B cell (primary cell): ENCODE measurements around the gene CRIM1. TPM values are rescaled to one million over a fixed set of nuclear protein-coding genes. Genes with fewer than 3 reads are reported as not detected.

ENCODE experiments used
- ATAC-seq: fragments of 200-7000 bp; cut with Tn5 transposase; one replicate; pipeline ENCODE4 v1.10.0; 2021; ENCODE audit warnings: low read depth, mild to moderate bottlenecking, moderate number of reproducible peaks, moderate library complexity
- CTCF ChIA-PET: fragments of 350-600 bp; sonication (Branson Sonifier 250); formaldehyde crosslinking; loops from one replicate; lab custom pipeline; 2021; ENCODE audit warnings: antibody characterized with exemption, inconsistent platforms; lab: Charles Lee
- POLR2A ChIA-PET: fragments of 350-600 bp; sonication (Branson Sonifier 250); formaldehyde crosslinking; loops from one replicate; lab custom pipeline; 2021; ENCODE audit warnings: antibody characterized with exemption; lab: Charles Lee
- DNase-seq: peaks from one replicate; pipeline ENCODE4 v3.0.0; 2013
- H2AFZ ChIP-seq: 2 replicates; pipeline ENCODE4 v1.6.1; 2012; ENCODE audit warnings: mild to moderate bottlenecking, low read depth, low read length; ENCODE audit not compliant: insufficient read depth, poor library complexity, severe bottlenecking
- H3K27ac ChIP-seq, 2 donors: 1 replicate in 1 of 2; 2 replicates in 1 of 2; pipeline ENCODE4 v1.5.1; 2012 to 2013; ENCODE audit warnings: low read length in 2 of 2, mild to moderate bottlenecking in 2 of 2, moderate library complexity in 1 of 2
- H3K27me3 ChIP-seq, 4 experiments: fragments of 200-600 bp in 1 of 4; sonication (generic) in 1 of 4; replicated peaks in 1 of 4; 1 replicate in 2 of 4; 2 replicates in 2 of 4; pipeline versions ENCODE4 v1.6.1 to v1.7.0; 2013 to 2016; ENCODE audit warnings: low read length in 3 of 4, mild to moderate bottlenecking in 2 of 4, mixed read lengths in 1 of 4, moderate library complexity in 1 of 4; ENCODE audit not compliant: insufficient read depth in 4 of 4, control insufficient read depth in 3 of 4; ENCODE audit errors: control extremely low read depth in 1 of 4
- H3K36me3 ChIP-seq, 2 experiments: replicated peaks in 1 of 2; 1 replicate in 1 of 2; 2 replicates in 1 of 2; pipeline versions ENCODE4 v1.6.1 to v1.7.1; 2013; ENCODE audit warnings: low read length in 1 of 2; ENCODE audit not compliant: insufficient read depth in 2 of 2, control insufficient read depth in 1 of 2; ENCODE audit errors: control extremely low read depth in 1 of 2, extremely low read depth in 1 of 2
- H3K4me1 ChIP-seq, 2 donors: fragments of 200-600 bp in 1 of 2; sonication (generic) in 1 of 2; 1 replicate in 1 of 2; 2 replicates in 1 of 2; pipeline versions ENCODE4 v1.5.1 to v1.6.1; 2013 to 2017; ENCODE audit warnings: low read length in 2 of 2; ENCODE audit not compliant: control insufficient read depth in 2 of 2, insufficient read depth in 2 of 2
- H3K4me2 ChIP-seq: replicated peaks from 2 replicates; pipeline ENCODE3; 2012; ENCODE audit warnings: mild to moderate bottlenecking, low read depth, low read length; ENCODE audit not compliant: poor library complexity, severe bottlenecking
- H3K4me3 ChIP-seq, 5 experiments: fragments of 200-600 bp in 1 of 5; sonication (generic) in 1 of 5; 1 replicate in 3 of 5; 2 replicates in 2 of 5; pipeline versions ENCODE4 v1.5.1 to v1.7.0; 2011 to 2016; ENCODE audit warnings: low read length in 4 of 5, mild to moderate bottlenecking in 4 of 5, low read depth in 2 of 5, control low read depth in 1 of 5, moderate library complexity in 1 of 5; ENCODE audit not compliant: insufficient read depth in 1 of 5; ENCODE audit errors: control extremely low read depth in 1 of 5, extremely low read depth in 1 of 5
- H3K79me2 ChIP-seq: fragments of 200-600 bp; sonication (generic); one replicate; pipeline ENCODE4 v1.6.0; 2016; ENCODE audit warnings: low read length; ENCODE audit not compliant: control insufficient read depth, insufficient read depth
- H3K9ac ChIP-seq: fragments of 200-600 bp; sonication (generic); 2 replicates; pipeline ENCODE4 v1.6.1; 2017; ENCODE audit warnings: mild to moderate bottlenecking, low read length, moderate library complexity
- H3K9me3 ChIP-seq, 3 donors: one replicate each; pipeline versions ENCODE4 v1.6.1 to v1.7.1; 2013; ENCODE audit warnings: low read length in 2 of 3; ENCODE audit not compliant: control insufficient read depth in 2 of 3, insufficient read depth in 1 of 3; ENCODE audit errors: control extremely low read depth in 1 of 3
- H4K20me1 ChIP-seq: 2 replicates; pipeline ENCODE4 v1.6.0; 2012; ENCODE audit warnings: mild to moderate bottlenecking, low read length; ENCODE audit not compliant: insufficient read depth, control insufficient read depth, poor library complexity, severe bottlenecking
- H3K27ac Mint-ChIP-seq: one replicate; pipeline ENCODE4 v1.8.0; 2021; ENCODE audit warnings: mixed read lengths
- H3K27me3 Mint-ChIP-seq: one replicate; pipeline ENCODE4 v1.8.0; 2021; ENCODE audit warnings: mixed read lengths
- H3K4me1 Mint-ChIP-seq: one replicate; pipeline ENCODE4 v1.8.0; 2021; ENCODE audit warnings: mixed read lengths
- H3K4me3 Mint-ChIP-seq: one replicate; pipeline ENCODE4 v1.8.0; 2021; ENCODE audit warnings: mixed read lengths
- H3K9me3 Mint-ChIP-seq: one replicate; pipeline ENCODE4 v1.8.0; 2022; ENCODE audit warnings: mixed read lengths; ENCODE audit not compliant: insufficient read depth
- CTCF ChIP-seq: fragments of 200-600 bp; IDR thresholded peaks from one replicate; pipeline ENCODE4 v1.8.0; 2022; ENCODE audit warnings: antibody characterized with exemption, mild to moderate bottlenecking
- EZH2 ChIP-seq: IDR thresholded peaks from 2 replicates; pipeline ENCODE4 v1.6.1; 2012; ENCODE audit warnings: borderline replicate concordance, low read depth, mild to moderate bottlenecking, moderate library complexity, low read length; ENCODE audit not compliant: insufficient read depth, poor library complexity, severe bottlenecking
- WGBS: methylation state at CpG from one replicate; pipeline ENCODE4 v1.1.5; 2013; ENCODE audit warnings: missing lambda C conversion rate; ENCODE audit not compliant: insufficient coverage; 5-methylcytosine and 5-hydroxymethylcytosine counted together
- intact Hi-C: fragments of 100-400 bp; cut with micrococcal nuclease; formaldehyde crosslinking; loops from one replicate; pipeline ENCODE4 v1.10.0; 2022
- polyA plus RNA-seq: library from polyadenylated mRNA; depleted of rRNA; stranded (reverse); fragments of >200 nt; gene quantifications from 2 replicates; pipeline ENCODE4 v1.2.3, GENCODE V29; 2012
- total RNA-seq, 2 donors: library from RNA; stranded (reverse); fragments of 120-200 nt in 1 of 2; gene quantifications; 1 replicate in 1 of 2; 2 replicates in 1 of 2; pipeline versions ENCODE4 v1.2.3 to v1.2.4, GENCODE V29; 2013 to 2022

CRIM1 gene
- total and polyA plus RNA-seq, 2 donors (not counting 1 experiment from before 2014, with no cell fraction given): 1.3 to 5.0 TPM

GRCh38 chr2:36597532-36598377 is 242.2 kb downstream of the CRIM1 start, which contains the start of gene FEZ2:
FEZ2 (minus strand) TSS chr2:36598168; CDS start chr2:36598142, 26 bp downstream.
- Histone ChIP-seq H3K4me3 (peak within 1 kb of the TSS; percentile 41 to 77 (median 71)), H3K27ac (peak within 1 kb of the TSS; percentile 22 to 33), H3K27me3 (no peaks in the 10 kb centered on the region), H3K4me1 (peaks cover 11 to 18% of the 10 kb centered on the region in 2 donors), H3K9ac (peak within 1 kb of the TSS; percentile 80), H3K4me2 (peak within 1 kb of the TSS; percentile 73), H4K20me1 (peaks cover 15% of the 10 kb centered on the region), H3K79me2 (peaks cover 35% of the 10 kb centered on the region), H2AFZ (peak within 1 kb of the TSS; percentile 88), H3K36me3 (peaks cover 0 to 1% of the 10 kb centered on the region in 2 experiments), H3K9me3 (no peaks in the 10 kb centered on the region)
- POLR2A ChIA-PET: no interaction called here
- TF ChIP-seq CTCF (no peak), EZH2 (no peak)
- Mint-ChIP-seq H3K9me3 (no peaks in the 10 kb centered on the region), H3K27ac (peak within 1 kb of the TSS; percentile 91), H3K27me3 (no peaks in the 10 kb centered on the region), H3K4me3 (peak within 1 kb of the TSS; percentile 96), H3K4me1 (peaks cover 34% of the 10 kb centered on the region)
- under 1% methylated on average over 71 of the region's 81 CpGs for WGBS
- intact Hi-C loops: loop anchor here (5.0 kb wide), 1 partner anchor 1780 kb away; the partner anchor contains the start of gene ATL2
- DNase-seq (peak; percentile 77), ATAC-seq (peak; percentile 91)
- CTCF ChIA-PET: interaction anchor here (0.7 kb wide), 1 partner anchor 69 kb away, joined by 4 read pairs; no protein-coding TSS in a partner anchor

Other genes starting within 250 kb of the CRIM1 start
- gene FEZ2, start 242.4 kb downstream of the CRIM1 start, total RNA-seq: 27.4 and 32.7 TPM in 2 replicates
- gene FEZ2, start 242.4 kb downstream of the CRIM1 start, polyA plus RNA-seq: 6.2 and 7.9 TPM in 2 replicates